Activated CD4-positive, alpha-beta T cell treated with anti-CD3 and anti-CD28 coated beads for 36 hours (primary cell): ENCODE measurements around the gene CCDC188. TPM values are rescaled to one million over a fixed set of nuclear protein-coding genes. Genes with fewer than 3 reads are reported as not detected.

ENCODE experiments used
- ATAC-seq: fragments of 200-7000 bp; cut with Tn5 transposase; one replicate; pipeline ENCODE4 v1.10.0; 2021; ENCODE audit warnings: mild to moderate bottlenecking, moderate library complexity
- CTCF ChIA-PET: fragments of 350-600 bp; sonication (Branson Sonifier 250); formaldehyde crosslinking; loops from one replicate; lab custom pipeline; 2021; ENCODE audit warnings: antibody characterized with exemption; lab: Charles Lee
- POLR2A ChIA-PET: fragments of 350-600 bp; sonication (Branson Sonifier 250); formaldehyde crosslinking; loops from one replicate; lab custom pipeline; 2021; ENCODE audit warnings: antibody characterized with exemption, inconsistent platforms; lab: Charles Lee
- DNase-seq: peaks from one replicate; pipeline ENCODE4 v3.0.0-alpha.2; 2020
- H3K27ac Mint-ChIP-seq: one replicate; pipeline ENCODE4 v1.8.0; 2021; ENCODE audit warnings: mixed read lengths
- H3K27me3 Mint-ChIP-seq: one replicate; pipeline ENCODE4 v1.8.0; 2021; ENCODE audit warnings: mixed read lengths
- H3K36me3 Mint-ChIP-seq: one replicate; pipeline ENCODE4 v1.8.0; 2021; ENCODE audit warnings: low read depth, mixed read lengths
- H3K4me1 Mint-ChIP-seq: one replicate; pipeline ENCODE4 v1.8.0; 2021; ENCODE audit warnings: mixed read lengths
- H3K4me3 Mint-ChIP-seq: one replicate; pipeline ENCODE4 v1.8.0; 2021; ENCODE audit warnings: mild to moderate bottlenecking, moderate library complexity, mixed read lengths
- H3K9me3 Mint-ChIP-seq: one replicate; pipeline ENCODE4 v1.8.0; 2021; ENCODE audit warnings: low read depth, mixed read lengths
- intact Hi-C, 2 experiments: fragments of 100-400 bp; cut with DNase I in 1 of 2; cut with micrococcal nuclease in 1 of 2; formaldehyde crosslinking; loops; one replicate each; pipeline versions ENCODE4 v1.14.2 to v1.15.1; 2022 to 2024; cut with DNase I, micrococcal nuclease
- total RNA-seq, 2 experiments: library from RNA; stranded (reverse); gene quantifications; one replicate each; pipeline ENCODE4 v1.2.3, GENCODE V29; 2021

CCDC188 gene
- total RNA-seq, 2 experiments from 2014 or later: not detected

DNA sequence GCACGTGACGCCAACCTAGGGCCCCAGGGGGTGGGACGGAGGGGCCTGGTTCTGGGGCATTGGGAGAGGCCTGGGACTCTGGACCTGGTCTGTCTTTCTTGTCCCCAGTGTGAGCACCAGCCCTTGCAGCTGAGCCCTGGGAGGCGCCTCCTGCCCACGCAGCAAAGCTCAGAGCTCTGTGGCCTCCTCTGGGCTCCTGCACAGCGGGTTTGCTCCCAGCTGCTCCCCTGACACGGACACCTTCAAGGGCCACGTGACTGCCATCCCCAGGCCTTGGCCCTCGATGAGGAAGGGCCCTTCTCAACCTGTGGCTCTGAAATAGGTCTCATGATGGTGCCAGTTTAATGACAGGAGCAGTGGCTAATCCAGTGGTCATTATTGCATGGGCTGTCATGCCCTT, 31.5 kb upstream of the CCDC188 start:
- H3K36me3 Mint-ChIP-seq: no peaks in the 10 kb centered on the region
- POLR2A ChIA-PET: no interaction called here
- intact Hi-C loops: no loop called here
- H3K4me3 Mint-ChIP-seq: no peak overlapping the region
- no peaks in the 10 kb centered on the region for H3K27me3 Mint-ChIP-seq
- no peaks in the 10 kb centered on the region for H3K9me3 Mint-ChIP-seq
- no peaks in the 10 kb centered on the region for H3K4me1 Mint-ChIP-seq
- CTCF ChIA-PET: no interaction called here
- ATAC-seq (no peak), DNase-seq (no peak)
- no peak overlapping the region for H3K27ac Mint-ChIP-seq

DNA sequence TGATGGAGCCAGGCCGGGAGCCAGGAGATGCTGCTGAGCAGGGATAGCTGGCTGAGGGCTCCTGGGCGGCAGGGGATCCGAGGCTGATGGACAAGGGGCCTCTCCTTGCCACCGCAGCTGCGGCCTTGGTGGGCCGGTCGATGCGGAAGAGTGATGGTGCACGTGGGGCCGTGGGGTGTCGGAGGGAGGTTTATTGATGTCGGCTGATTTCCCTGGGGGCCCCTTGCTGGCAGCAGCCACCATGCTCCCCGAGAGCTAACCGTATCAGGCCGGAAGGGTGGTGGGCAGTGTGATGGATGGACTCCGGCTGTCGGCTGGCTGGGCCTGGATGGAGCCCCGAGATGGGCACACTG, 31.0 kb upstream of the CCDC188 start:
- H3K27ac Mint-ChIP-seq: no peak overlapping the region
- CTCF ChIA-PET: no interaction called here
- H3K4me1 Mint-ChIP-seq: no peaks in the 10 kb centered on the region
- no peaks in the 10 kb centered on the region for H3K36me3 Mint-ChIP-seq
- H3K27me3 Mint-ChIP-seq: no peaks in the 10 kb centered on the region
- no peak for ATAC-seq
- POLR2A ChIA-PET: no interaction called here
- DNase-seq: no peak
- no peaks in the 10 kb centered on the region for H3K9me3 Mint-ChIP-seq
- H3K4me3 Mint-ChIP-seq: no peak overlapping the region
- intact Hi-C loops: no loop called here

DNA sequence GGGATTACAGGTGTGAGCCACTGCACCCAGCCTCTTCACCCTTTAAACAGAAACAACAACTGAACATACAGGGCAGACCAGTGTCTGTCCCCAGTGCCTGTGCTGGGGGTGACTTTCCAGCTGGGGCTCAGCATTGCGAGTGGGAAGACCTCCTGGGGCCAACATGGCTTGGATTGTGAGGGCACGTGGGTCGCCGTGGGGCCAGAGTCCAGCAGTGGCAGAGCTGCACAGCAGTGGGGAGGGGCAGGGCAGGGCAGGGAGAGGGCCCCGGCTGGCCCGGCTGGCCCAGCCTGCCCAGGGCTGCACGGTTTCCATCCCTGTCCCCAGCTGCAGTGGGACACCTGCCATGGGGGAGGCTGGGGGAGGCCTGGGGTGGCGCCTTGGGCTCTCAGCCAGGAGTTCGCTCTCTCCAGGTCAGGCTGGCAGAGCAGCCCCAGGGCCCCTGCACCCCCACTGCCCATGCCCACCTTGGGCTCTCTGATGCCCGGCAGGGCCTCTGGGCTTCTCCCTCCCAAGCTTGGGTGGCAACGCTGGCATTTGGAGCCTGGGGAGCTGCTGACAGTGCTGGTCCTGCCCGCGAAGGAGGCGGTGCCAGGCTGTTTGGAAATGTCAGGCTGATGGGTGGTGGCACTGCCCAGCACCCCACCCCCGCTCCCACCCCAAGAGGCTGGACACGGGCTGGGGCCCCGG, 30.5 kb upstream of the CCDC188 start:
- H3K27ac Mint-ChIP-seq: no peak overlapping the region
- DNase-seq: no peak
- H3K4me3 Mint-ChIP-seq: no peak overlapping the region
- intact Hi-C loops: no loop called here
- ChIA-PET POLR2A (no interaction called here), CTCF (no interaction called here)
- no peaks in the 10 kb centered on the region for H3K36me3 Mint-ChIP-seq
- ATAC-seq: no peak
- H3K9me3 Mint-ChIP-seq: no peaks in the 10 kb centered on the region
- H3K27me3 Mint-ChIP-seq: no peaks in the 10 kb centered on the region
- H3K4me1 Mint-ChIP-seq: no peaks in the 10 kb centered on the region

DNA sequence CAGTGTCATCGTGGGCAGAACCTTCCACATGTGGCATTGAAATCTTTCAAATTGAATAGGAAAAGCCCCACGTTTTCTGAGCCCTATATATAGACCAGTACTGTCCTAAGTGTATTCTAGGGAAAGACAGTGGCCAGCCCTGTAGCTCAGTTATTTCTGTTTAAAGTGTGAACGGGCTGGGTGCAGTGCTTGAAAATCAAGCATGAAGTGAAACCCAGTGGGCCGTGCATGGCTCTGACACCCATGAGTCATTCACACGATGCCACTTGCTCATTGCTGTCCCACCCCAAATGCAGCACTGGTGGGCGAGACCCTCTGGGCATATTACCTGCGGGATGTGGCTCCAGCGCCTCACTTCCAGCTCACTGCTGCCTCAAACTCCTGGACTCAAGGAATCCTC, 29.8 kb upstream of the CCDC188 start:
- H3K4me3 Mint-ChIP-seq: no peak overlapping the region
- H3K9me3 Mint-ChIP-seq: no peaks in the 10 kb centered on the region
- H3K36me3 Mint-ChIP-seq: no peaks in the 10 kb centered on the region
- intact Hi-C loops: no loop called here
- ChIA-PET CTCF (no interaction called here), POLR2A (no interaction called here)
- no peaks in the 10 kb centered on the region for H3K27me3 Mint-ChIP-seq
- H3K4me1 Mint-ChIP-seq: no peaks in the 10 kb centered on the region
- no peak overlapping the region for H3K27ac Mint-ChIP-seq
- peak; percentile 23 for ATAC-seq
- DNase-seq: no peak

DNA sequence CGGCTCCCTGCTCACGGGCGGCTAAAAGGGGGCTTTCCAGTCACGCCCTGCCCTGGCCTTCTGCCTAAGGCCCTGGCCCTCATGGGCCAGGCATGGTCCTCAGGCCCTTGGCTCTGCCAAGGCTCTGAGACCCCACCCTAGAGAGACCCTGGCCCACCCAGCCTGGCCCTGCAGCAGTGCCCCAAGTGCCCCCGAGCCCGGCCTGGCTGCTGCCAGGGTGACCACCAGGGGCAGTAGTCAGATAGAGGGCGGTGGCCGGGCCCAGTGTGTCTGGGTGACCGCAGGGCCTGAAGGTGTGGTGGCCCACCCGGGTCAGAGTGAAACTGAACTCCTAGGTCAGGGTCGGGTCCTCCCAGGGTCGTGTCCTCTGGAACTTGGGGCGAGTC, 29.4 kb upstream of the CCDC188 start:
- DNase-seq: no peak
- intact Hi-C loops: no loop called here
- no peak overlapping the region for H3K27ac Mint-ChIP-seq
- CTCF ChIA-PET: no interaction called here
- no peaks in the 10 kb centered on the region for H3K4me1 Mint-ChIP-seq
- H3K9me3 Mint-ChIP-seq: no peaks in the 10 kb centered on the region
- POLR2A ChIA-PET: no interaction called here
- H3K27me3 Mint-ChIP-seq: no peaks in the 10 kb centered on the region
- no peaks in the 10 kb centered on the region for H3K36me3 Mint-ChIP-seq
- H3K4me3 Mint-ChIP-seq: no peak overlapping the region
- ATAC-seq: peak; percentile 33

DNA sequence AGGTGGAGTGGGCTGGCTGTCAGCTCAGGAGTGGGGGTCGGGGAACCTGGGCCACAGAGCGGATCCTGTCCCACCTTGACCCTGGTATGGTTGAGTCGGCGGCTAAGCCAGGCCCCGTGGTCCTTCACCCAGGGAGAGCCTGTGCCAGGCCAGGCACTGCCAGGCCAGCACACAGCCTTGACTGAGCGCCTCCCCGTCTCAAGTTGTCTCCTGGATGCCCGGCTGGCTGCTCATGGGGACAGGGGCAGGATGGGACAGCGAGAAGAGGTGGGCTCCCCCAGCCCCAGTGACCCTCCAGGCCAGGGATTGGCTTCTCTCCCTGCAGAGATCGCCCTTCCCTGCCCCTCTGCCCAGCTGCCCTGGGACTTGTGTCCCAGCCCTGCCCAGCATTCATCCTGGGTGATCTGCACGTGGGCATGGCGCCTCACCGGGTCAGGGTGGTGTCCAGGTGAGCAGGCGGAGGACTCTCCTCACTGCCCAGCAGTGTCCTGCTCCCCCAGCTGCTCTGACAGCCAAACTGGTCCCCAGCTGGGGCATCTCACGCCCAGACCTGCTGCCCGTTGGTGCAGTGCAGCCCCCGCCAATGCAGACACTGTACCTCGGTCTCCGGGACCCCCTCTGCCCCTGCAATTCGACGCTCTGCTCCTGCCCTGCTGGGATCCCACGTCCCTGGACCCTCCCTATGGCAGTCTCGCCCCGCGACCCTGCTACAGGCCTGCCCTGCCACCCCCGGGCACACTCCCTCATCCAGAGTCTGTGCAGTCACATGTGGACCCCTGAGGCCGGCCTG, 28.8 kb upstream of the CCDC188 start:
- ChIA-PET POLR2A (no interaction called here), CTCF (no interaction called here)
- DNase-seq (no peak), ATAC-seq (no peak)
- Mint-ChIP-seq H3K4me3 (no peak overlapping the region), H3K27me3 (no peaks in the 10 kb centered on the region), H3K27ac (no peak overlapping the region), H3K9me3 (no peaks in the 10 kb centered on the region), H3K4me1 (no peaks in the 10 kb centered on the region), H3K36me3 (no peaks in the 10 kb centered on the region)
- intact Hi-C loops: no loop called here

DNA sequence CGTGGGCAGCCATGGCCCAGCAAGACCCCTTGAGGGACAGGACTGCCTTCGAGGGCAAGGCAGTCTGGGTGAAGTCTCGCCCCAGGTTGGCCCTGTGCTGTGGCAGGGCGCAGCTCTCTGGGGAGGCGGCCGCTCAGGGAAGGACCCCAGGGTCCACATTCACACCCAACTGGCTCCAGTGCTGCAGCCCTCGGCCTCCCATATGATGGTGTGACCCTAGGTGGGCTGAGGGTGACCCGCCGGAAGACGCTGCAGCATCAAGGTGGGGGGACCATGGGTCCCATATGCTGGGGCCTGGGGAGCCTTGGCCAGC, 28.0 kb upstream of the CCDC188 start:
- H3K27ac Mint-ChIP-seq: no peak overlapping the region
- ATAC-seq: no peak
- ChIA-PET CTCF (no interaction called here), POLR2A (no interaction called here)
- H3K4me3 Mint-ChIP-seq: no peak overlapping the region
- H3K36me3 Mint-ChIP-seq: no peaks in the 10 kb centered on the region
- no peak for DNase-seq
- no peaks in the 10 kb centered on the region for H3K4me1 Mint-ChIP-seq
- H3K9me3 Mint-ChIP-seq: no peaks in the 10 kb centered on the region
- H3K27me3 Mint-ChIP-seq: no peaks in the 10 kb centered on the region
- intact Hi-C loops: no loop called here

DNA sequence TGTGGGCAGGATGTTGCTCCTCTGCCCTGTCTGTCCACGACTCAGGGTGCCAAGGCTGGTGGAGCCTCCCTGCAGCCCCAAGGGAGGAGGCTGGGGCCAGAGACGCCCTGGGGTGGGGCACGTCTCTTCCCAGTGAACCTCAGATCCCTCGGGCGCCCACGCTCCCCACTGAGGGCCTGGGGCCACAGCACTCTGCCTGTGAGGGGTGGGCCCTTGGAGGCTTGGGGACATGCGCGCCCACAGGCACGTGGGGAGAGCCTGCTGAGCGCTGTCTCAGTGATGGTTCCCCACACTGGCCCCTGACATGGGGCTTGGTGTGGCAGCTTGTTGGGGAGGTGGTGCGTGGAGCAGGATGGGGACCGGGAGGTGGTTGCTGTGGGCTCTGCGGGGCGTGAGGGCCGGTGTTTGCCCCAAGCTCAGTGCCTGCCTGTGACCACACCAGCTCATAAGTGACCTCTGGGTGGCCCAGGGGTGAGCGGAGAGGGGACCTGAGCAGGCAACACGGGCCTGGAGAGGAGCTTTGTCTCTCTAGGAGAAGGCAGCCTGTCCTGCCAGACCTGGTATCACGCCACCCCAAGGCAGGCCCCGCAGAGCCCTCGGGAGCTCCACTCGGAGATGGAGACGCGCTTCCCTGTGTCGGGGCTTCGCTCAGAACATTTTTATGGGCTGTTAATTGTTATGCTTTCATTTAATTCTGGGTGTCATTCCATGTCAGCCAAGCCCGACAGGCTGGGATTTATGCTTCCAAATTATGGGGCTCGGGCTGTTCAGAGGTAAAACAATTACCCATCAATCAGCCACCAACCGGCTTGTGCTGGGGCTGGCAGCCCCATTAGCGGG, 27.4 kb upstream of the CCDC188 start:
- Mint-ChIP-seq H3K27me3 (no peaks in the 10 kb centered on the region), H3K36me3 (no peaks in the 10 kb centered on the region), H3K4me1 (no peaks in the 10 kb centered on the region), H3K9me3 (no peaks in the 10 kb centered on the region), H3K4me3 (no peak overlapping the region), H3K27ac (no peak overlapping the region)
- ChIA-PET POLR2A (no interaction called here), CTCF (no interaction called here)
- DNase-seq: no peak
- intact Hi-C loops: no loop called here
- no peak for ATAC-seq

DNA sequence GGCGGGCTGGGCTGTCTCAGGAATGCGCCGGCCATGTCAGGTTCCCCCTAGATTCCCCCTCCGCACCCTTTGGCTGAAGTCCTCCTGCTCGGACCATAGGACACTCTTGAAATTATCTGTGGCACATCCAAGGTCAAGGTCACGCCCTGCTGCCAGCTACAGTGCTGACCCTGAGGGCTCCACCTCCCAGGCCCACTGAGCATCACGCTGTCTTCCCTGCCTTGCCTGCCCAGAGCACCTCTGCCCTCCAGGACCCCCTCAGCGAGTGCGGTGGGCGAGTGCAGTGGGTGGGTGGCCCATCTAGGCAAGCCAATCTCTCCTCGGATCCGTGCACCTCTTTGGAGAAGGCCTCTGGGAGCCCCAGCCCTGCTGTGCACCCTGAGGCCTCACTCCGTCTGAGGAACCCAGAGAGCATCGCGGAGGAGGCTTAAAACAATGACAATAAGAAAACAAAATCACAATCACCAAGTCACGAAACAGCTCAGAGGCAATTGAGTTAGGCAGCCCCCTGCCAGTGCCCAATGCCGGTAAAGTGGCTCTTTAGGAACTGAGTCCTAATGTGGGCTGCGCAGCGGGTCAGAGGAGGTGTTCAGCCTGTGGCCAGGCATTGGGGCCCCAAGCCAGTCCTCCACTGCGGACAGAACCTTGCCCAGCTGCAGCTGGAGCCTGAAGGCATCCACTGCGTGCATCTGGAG, 26.5 kb upstream of the CCDC188 start:
- no peak for ATAC-seq
- H3K4me1 Mint-ChIP-seq: no peaks in the 10 kb centered on the region
- no peaks in the 10 kb centered on the region for H3K27me3 Mint-ChIP-seq
- no peak overlapping the region for H3K27ac Mint-ChIP-seq
- DNase-seq: no peak
- intact Hi-C loops: no loop called here
- ChIA-PET CTCF (no interaction called here), POLR2A (no interaction called here)
- no peaks in the 10 kb centered on the region for H3K9me3 Mint-ChIP-seq
- H3K4me3 Mint-ChIP-seq: no peak overlapping the region
- H3K36me3 Mint-ChIP-seq: no peaks in the 10 kb centered on the region

DNA sequence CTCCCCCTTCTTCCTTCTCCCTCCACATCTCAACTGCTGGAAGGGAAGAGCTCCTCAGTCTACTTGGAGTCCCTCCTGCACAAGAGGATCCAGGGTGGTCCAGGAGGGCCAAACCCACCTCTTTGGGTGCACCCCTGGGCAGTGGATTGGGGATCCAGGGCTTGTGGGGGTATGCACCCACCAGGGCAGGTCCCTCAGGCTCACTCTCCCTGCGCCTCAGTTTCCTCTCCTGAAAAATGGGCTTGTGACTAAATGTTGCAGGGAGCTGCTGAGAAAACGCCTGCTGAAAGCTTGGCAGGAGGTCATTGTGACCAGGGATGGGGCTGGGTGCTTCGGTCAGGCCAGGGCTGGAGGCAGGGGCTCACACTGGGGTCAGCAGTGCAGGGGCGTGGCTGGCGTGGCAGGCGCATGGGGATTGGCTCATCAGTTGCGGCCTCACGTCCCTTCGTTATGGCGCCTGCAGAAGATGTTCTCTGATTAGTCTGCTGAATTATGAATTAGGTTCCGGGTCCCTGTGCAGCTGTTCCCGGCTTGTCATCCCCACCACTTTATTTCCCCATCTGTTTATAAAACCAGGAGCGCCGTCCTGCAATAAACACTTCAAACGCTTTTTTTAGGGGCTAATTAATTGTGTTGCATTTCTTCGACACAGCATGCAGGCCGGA, 25.7 kb upstream of the CCDC188 start:
- no peaks in the 10 kb centered on the region for H3K36me3 Mint-ChIP-seq
- H3K9me3 Mint-ChIP-seq: no peaks in the 10 kb centered on the region
- intact Hi-C loops: no loop called here
- ATAC-seq: no peak
- CTCF ChIA-PET: interaction anchor here (0.6 kb wide), 1 partner anchor 17 kb away, joined by 3 read pairs; no protein-coding TSS in a partner anchor
- no peak overlapping the region for H3K27ac Mint-ChIP-seq
- no peak for DNase-seq
- H3K4me3 Mint-ChIP-seq: no peak overlapping the region
- POLR2A ChIA-PET: no interaction called here
- H3K4me1 Mint-ChIP-seq: no peaks in the 10 kb centered on the region
- no peaks in the 10 kb centered on the region for H3K27me3 Mint-ChIP-seq

DNA sequence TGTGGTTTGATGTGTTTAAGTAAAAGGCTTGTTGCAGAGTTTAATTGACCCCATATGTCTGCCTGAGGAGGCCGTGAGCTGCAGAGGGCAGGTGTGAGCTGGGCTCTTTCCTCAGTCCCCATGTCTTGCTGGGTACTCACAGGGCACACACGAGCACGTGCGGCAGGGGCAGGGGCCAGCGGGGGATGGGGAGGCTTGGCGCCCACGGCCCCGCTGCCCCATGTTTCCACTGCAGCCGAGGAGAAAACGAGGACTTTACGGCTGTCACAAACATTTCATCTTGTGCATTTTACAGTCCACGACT, 24.7 kb upstream of the CCDC188 start:
- no peaks in the 10 kb centered on the region for H3K27me3 Mint-ChIP-seq
- ATAC-seq (no peak), DNase-seq (no peak)
- CTCF ChIA-PET: no interaction called here
- H3K4me3 Mint-ChIP-seq: no peak overlapping the region
- H3K27ac Mint-ChIP-seq: no peak overlapping the region
- POLR2A ChIA-PET: no interaction called here
- intact Hi-C loops: no loop called here
- no peaks in the 10 kb centered on the region for H3K9me3 Mint-ChIP-seq
- H3K4me1 Mint-ChIP-seq: no peaks in the 10 kb centered on the region
- no peaks in the 10 kb centered on the region for H3K36me3 Mint-ChIP-seq
